ENCODE measurements around the gene KRTAP4-11.
"Not testable (repeated sequence)": the region's sequence is repeated elsewhere in the genome, so short reads cannot be mapped to it uniquely, and the experiment has no call there.

KRTAP4-11 gene

GRCh38 chr17:41123292-41123990 is 5.3 kb upstream of the KRTAP4-11 start:
- not testable (repeated sequence) for DNase-seq

- DNase-seq: no peak
These were observed 3.6 kb upstream of the KRTAP4-11 start for GRCh38 chr17:41121742-41122141.

GRCh38 chr17:41119696-41120690 is 1.8 kb upstream of the KRTAP4-11 start:
- DNase-seq: not testable (repeated sequence)

- no peak for DNase-seq
These were observed 548 bp upstream of the KRTAP4-11 start for GRCh38 chr17:41118721-41119120.

GRCh38 chr17:41116297-41116696 is 1.9 kb downstream of the KRTAP4-11 start:
- no peak for DNase-seq

- no peak for DNase-seq
These were observed 6.9 kb downstream of the KRTAP4-11 start for GRCh38 chr17:41111151-41111885.

- not testable (repeated sequence) for DNase-seq
These were observed 9.3 kb downstream of the KRTAP4-11 start for GRCh38 chr17:41108728-41109386.

- no peak for DNase-seq
These were observed 10.2 kb downstream of the KRTAP4-11 start for GRCh38 chr17:41107941-41108450.

GRCh38 chr17:41105347-41105746 is 12.8 kb downstream of the KRTAP4-11 start, which contains the start of gene KRTAP4-9:
Gene KRTAP4-9 (plus strand): TSS chr17:41105389. CDS start chr17:41105389, 0 bp downstream.
- not testable (repeated sequence) for DNase-seq

- not testable (repeated sequence) for DNase-seq
These were observed 13.7 kb downstream of the KRTAP4-11 start for GRCh38 chr17:41104386-41105038.

- no peak for DNase-seq
These were observed 14.3 kb downstream of the KRTAP4-11 start for GRCh38 chr17:41103896-41104295.

- no peak for DNase-seq
These were observed 16.4 kb downstream of the KRTAP4-11 start, which contains the start of gene KRTAP4-16 for GRCh38 chr17:41101586-41102259. Gene KRTAP4-16 (minus strand): TSS chr17:41102209. CDS start chr17:41102209, 0 bp downstream.

- DNase-seq: not testable (repeated sequence)
These were observed 18.3 kb downstream of the KRTAP4-11 start for GRCh38 chr17:41099682-41100480.

- DNase-seq: no peak
These were observed 19.7 kb downstream of the KRTAP4-11 start for GRCh38 chr17:41098481-41098880.

GRCh38 chr17:41098042-41098441 is 20.1 kb downstream of the KRTAP4-11 start, which contains the start of gene KRTAP4-8:
Gene KRTAP4-8 (minus strand): TSS chr17:41098142. CDS start chr17:41098084, 58 bp downstream.
- DNase-seq: no peak

GRCh38 chr17:41096055-41096454 is 22.1 kb downstream of the KRTAP4-11 start:
- no peak for DNase-seq

GRCh38 chr17:41088760-41089352 is 29.3 kb downstream of the KRTAP4-11 start:
- not testable (repeated sequence) for DNase-seq

- not testable (repeated sequence) for DNase-seq
These were observed 33.9 kb downstream of the KRTAP4-11 start, which contains the start of gene KRTAP4-7 for GRCh38 chr17:41084100-41084856. Gene KRTAP4-7 (plus strand): TSS chr17:41084150. CDS start chr17:41084207, 57 bp downstream.

Data from NCI-H446 (cell line).